ENCODE measurements around the gene RDH5.

The RDH5 gene

DNA sequence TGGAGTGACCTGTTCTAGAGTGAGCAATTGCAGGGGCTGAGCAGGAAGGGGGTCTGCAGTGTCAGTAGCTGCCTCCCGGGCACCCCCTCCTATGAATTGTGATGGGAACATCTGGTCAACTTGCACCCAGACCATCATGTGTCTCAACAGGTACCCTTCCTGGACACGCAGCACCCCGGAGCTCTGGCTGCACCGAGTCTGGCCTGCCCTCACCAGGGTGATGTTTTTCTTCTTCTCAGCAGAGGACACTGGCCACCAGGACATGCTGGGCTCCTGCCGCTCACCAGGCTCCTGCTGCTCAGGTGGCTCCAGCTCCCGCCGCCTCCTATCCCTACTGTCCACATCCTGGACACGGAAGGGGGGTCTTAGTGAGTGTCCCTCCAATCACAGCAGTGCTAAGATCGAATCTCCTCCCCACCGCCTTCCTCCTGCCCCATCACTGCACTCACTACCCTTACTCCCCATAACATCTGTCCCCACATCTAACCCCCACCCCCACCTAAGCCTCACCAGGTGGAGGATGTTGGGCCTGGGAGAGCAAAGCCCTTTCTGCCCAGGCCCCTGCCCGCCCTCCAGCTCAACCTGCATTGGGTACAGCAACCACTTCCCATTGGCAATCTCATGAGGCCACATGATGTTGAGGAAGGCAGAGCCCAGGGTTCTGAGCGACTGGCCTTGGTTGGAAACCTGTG is 27.4 kb upstream of the RDH5 start:
- Mint-ChIP-seq H3K27ac (no peak overlapping the region), H3K27me3 (no peaks in the 10 kb centered on the region), H3K9me3 (ENCODE audit: low read depth) (no peaks in the 10 kb centered on the region), H3K4me1 (ENCODE audit: low read depth) (peaks cover 2% of the 10 kb centered on the region), H3K36me3 (no peaks in the 10 kb centered on the region), H3K4me3 (no peak overlapping the region)

DNA sequence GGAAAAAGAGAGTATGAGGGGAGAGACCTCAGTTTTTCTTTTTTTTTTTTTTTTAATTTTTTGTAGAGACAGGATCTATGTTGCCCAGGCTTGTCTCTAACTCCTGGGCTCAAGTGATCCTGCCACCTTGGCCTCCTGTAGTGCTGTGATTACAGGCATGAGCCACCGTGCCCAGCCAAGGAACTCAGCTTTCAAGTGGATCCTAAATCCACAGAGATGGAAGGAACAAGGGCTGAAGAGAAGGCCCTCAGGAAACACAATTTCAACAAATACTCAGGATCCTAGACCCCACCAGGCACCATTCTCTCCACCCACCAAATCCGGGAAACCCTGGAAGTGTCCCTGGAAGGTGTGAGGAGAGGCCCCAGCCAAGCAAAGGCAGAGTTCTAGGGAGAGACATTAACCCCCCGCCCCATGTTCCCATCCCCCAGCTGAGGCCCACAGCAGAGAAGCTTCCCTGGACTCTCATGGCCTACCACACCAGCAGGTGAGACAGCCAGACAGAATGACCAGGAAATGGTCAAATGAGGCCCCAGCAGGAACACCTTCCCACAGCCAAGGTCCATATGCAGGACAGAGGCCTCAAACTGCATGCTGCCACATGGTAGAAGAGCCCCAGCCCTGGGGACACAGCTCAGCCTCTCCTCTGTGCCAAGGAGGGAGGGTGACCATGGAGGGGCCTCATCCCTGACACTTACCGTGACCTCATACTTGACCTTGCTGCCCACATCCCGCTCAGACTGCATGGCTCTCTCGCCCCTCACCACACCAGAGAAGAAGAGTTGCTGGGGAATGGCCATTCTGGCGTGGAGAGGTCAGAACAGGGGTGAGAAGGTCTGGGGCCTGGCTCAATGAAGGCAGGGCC is 26.6 kb upstream of the RDH5 start:
- Mint-ChIP-seq H3K4me1 (ENCODE audit: low read depth) (no peaks in the 10 kb centered on the region), H3K36me3 (no peaks in the 10 kb centered on the region), H3K4me3 (no peak overlapping the region), H3K9me3 (ENCODE audit: low read depth) (no peaks in the 10 kb centered on the region), H3K27me3 (no peaks in the 10 kb centered on the region), H3K27ac (no peak overlapping the region)

DNA sequence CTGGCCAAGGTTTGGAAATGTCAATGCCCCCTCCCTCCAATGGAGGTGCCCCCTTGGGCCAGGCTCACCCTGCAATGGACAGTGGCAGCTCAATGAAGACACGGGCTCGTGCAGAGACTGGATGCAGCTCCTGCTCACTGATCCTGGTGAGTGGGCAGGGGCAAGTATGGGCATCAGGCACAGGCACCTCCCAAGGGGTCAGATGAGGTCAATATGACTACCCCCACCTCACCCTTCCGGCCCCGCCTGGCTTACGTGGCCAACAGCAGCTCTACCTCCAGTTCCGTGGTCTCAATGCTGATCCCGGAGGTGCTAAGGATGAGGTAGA is 26.0 kb upstream of the RDH5 start:
- no peaks in the 10 kb centered on the region for H3K36me3 Mint-ChIP-seq
- H3K27ac Mint-ChIP-seq = no peak overlapping the region
- H3K9me3 Mint-ChIP-seq (ENCODE audit: low read depth) = no peaks in the 10 kb centered on the region
- H3K27me3 Mint-ChIP-seq = no peaks in the 10 kb centered on the region
- no peaks in the 10 kb centered on the region for H3K4me1 Mint-ChIP-seq (ENCODE audit: low read depth)
- H3K4me3 Mint-ChIP-seq = no peak overlapping the region

DNA sequence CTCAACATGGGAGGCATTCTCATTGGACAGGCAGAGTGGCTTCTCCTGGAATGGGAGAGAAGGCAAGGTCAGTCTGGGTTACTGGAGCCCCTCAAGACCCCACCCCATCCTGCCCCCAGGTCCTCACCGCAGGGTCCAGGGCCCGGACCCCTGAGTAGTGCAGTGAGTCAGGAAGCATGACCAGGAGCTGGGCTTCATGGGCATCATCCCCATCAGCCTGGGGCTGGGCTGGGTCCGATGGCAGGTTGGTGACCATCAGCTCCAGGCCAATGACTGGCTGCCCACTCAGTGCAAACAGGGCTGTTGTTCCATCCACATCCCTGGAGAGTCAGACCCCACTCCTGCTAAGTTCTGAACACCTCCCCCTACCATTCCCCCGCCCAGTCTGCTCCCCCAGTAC is 25.5 kb upstream of the RDH5 start:
- no peak overlapping the region for H3K4me3 Mint-ChIP-seq
- no peaks in the 10 kb centered on the region for H3K27me3 Mint-ChIP-seq
- H3K9me3 Mint-ChIP-seq (ENCODE audit: low read depth) = no peaks in the 10 kb centered on the region
- H3K36me3 Mint-ChIP-seq = no peaks in the 10 kb centered on the region
- H3K4me1 Mint-ChIP-seq (ENCODE audit: low read depth) = no peaks in the 10 kb centered on the region
- H3K27ac Mint-ChIP-seq = no peak overlapping the region

DNA sequence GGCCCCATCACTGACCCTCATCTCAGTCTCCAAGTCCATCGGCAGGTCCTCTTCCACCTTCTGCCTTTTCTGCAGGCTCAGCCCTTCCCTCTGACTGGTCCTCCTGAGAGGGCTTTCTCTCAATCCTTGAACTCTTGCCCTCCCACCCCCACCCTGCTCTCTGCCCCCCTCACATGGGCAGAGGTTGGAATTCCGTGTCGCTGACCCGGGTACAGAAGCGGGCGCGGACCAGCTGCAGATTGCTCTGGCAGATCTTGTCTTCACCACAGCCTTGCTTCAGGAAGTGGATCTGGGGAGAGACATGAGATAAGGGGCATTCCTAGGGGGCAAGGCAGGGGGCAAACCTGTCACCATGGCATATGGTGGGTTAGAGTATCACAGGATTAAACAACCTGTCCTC is 24.8 kb upstream of the RDH5 start:
- Mint-ChIP-seq H3K9me3 (ENCODE audit: low read depth) (no peaks in the 10 kb centered on the region), H3K27me3 (no peaks in the 10 kb centered on the region), H3K36me3 (no peaks in the 10 kb centered on the region), H3K4me3 (no peak overlapping the region), H3K27ac (no peak overlapping the region), H3K4me1 (ENCODE audit: low read depth) (no peaks in the 10 kb centered on the region)

DNA sequence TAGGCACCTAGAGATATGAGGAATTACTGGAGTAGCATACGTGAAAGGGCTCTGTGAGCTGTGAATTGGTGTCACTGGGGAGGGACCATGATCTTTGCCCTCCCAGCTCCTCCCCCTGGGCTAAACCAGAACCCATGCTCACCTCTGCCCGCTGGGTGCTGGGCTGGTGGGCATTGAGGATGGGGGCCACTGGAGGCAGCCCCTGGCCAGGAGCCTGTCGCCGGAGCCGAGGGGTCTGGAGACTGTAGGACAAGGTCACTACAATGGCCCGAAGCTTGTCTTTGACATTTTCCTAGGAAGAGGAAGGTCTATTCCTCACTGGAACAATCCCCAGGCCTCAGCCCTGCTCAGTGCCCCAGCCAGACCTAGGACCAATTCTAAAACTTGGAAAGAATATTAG is 24.1 kb upstream of the RDH5 start:
- Mint-ChIP-seq H3K27me3 (no peaks in the 10 kb centered on the region), H3K36me3 (no peaks in the 10 kb centered on the region), H3K4me1 (ENCODE audit: low read depth) (no peaks in the 10 kb centered on the region), H3K9me3 (ENCODE audit: low read depth) (no peaks in the 10 kb centered on the region), H3K4me3 (no peak overlapping the region), H3K27ac (no peak overlapping the region)

DNA sequence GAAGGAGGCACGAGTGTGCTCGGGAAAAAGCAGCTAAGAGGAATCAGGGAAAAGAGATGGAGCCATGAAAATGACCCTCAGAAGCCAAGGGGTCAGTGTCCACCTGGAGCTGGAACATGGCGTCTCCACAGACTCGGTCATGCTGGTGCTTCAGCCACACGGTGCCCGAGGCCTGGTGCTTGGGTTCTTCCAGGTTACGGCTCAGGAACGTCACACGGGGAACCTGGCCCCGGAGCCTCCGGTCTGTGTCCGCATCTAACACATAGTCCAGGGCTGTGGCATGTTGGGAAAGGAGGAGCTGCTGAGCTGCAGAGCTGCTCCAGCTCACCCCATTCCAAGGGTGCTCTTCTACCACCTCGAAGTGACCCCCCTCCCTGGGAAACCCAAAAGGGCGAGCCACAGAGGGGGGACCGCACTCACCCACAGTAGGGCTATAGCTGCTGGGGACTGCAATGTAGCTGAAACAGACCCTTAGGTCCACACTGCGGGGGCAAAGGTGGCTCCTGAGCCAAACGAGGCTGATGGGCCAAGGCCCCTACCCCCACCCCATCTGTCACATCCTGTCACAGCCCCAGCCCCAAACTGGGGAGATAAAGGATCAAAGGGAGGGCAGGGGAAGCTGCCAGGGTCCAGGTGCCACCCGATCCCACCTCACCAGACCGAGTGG is 23.3 kb upstream of the RDH5 start:
- no peak overlapping the region for H3K4me3 Mint-ChIP-seq
- no peaks in the 10 kb centered on the region for H3K36me3 Mint-ChIP-seq
- no peaks in the 10 kb centered on the region for H3K27me3 Mint-ChIP-seq
- no peak overlapping the region for H3K27ac Mint-ChIP-seq
- no peaks in the 10 kb centered on the region for H3K9me3 Mint-ChIP-seq (ENCODE audit: low read depth)
- no peaks in the 10 kb centered on the region for H3K4me1 Mint-ChIP-seq (ENCODE audit: low read depth)

DNA sequence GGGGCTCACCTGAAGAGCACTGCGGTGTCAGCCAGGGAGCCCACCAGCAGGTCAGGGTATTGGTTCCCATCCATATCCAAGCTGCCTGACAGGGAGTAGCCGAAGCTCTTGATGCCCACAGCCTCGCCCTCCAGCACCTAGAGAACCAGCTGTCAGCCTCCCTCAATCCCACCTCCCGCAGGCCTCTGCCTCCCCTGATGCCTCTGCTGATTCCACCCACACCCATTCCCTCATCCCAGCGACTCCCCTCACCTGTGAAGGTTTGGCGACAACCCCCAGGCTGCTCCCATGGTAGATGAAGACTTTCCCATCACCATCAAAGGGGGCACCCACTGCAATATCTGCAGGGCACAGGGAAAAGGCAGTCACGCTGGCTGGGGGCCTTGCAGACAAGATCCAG is 22.5 kb upstream of the RDH5 start:
- H3K27me3 Mint-ChIP-seq = no peaks in the 10 kb centered on the region
- no peak overlapping the region for H3K4me3 Mint-ChIP-seq
- H3K9me3 Mint-ChIP-seq (ENCODE audit: low read depth) = no peaks in the 10 kb centered on the region

DNA sequence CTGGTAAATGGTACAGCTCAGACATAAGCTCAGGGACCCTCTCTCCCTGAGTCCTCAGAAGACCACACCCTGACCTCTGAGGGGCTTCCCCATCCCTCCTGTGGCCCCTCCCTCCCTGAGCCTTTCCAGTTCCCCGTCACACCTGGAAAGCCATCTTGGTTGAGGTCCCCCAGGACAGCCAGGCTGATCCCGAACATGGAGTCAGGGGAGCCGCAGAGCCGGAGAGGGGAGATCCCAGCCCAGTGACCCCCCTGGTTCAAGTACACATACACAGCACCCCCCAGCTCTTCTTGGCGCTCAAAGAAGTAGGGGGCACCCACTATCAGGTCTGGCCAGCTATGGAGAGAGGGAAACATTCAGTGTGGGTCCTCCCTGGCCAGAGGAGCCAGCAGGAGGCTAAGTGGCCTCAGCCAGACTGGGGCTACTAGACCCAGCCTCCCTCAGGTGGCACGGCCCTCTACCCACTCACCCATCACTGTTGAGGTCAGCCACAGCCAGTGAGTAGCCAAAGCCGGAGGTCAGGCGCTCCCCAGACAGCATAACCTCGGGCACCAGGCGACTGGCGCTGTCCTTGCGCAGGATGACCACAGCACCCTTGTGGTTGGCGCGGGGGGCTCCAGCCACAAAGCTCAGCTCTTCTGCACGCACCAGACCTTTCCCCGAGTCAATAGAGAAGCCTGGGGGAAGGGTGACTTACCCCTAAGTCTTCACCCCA is 21.8 kb upstream of the RDH5 start:
- no peaks in the 10 kb centered on the region for H3K9me3 Mint-ChIP-seq (ENCODE audit: low read depth)
- no peak overlapping the region for H3K27ac Mint-ChIP-seq
- H3K4me3 Mint-ChIP-seq = no peak overlapping the region
- no peaks in the 10 kb centered on the region for H3K27me3 Mint-ChIP-seq
- H3K4me1 Mint-ChIP-seq (ENCODE audit: low read depth) = no peaks in the 10 kb centered on the region
- H3K36me3 Mint-ChIP-seq = no peaks in the 10 kb centered on the region

More for the DNA sequence above, 22.5 kb upstream of the RDH5 start:
- no peaks in the 10 kb centered on the region for H3K36me3 Mint-ChIP-seq
- H3K4me1 Mint-ChIP-seq (ENCODE audit: low read depth) = no peaks in the 10 kb centered on the region
- no peak overlapping the region for H3K27ac Mint-ChIP-seq

DNA sequence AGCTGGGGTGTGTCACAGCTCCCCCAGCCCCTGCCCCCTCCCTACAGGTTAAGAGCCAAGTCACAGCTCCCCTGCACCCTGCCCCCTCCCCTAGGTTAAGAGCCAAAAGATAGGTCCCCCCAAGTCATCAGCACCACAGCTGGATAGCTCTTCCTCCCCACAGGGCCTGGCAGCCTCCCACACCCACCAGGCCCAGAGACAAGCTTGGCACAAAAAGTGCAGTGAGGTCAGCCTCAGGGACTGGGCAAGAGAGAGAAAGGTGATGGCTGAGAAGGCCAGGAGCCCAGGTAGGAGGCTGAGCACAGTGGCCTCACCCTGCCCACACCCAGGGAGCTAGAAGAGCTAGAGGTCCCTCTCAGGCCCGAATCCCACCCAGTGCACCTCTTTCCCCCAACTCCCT is 21.2 kb upstream of the RDH5 start:
- Mint-ChIP-seq H3K27ac (no peak overlapping the region), H3K4me3 (no peak overlapping the region), H3K9me3 (ENCODE audit: low read depth) (no peaks in the 10 kb centered on the region), H3K36me3 (no peaks in the 10 kb centered on the region), H3K4me1 (ENCODE audit: low read depth) (no peaks in the 10 kb centered on the region), H3K27me3 (no peaks in the 10 kb centered on the region)

DNA sequence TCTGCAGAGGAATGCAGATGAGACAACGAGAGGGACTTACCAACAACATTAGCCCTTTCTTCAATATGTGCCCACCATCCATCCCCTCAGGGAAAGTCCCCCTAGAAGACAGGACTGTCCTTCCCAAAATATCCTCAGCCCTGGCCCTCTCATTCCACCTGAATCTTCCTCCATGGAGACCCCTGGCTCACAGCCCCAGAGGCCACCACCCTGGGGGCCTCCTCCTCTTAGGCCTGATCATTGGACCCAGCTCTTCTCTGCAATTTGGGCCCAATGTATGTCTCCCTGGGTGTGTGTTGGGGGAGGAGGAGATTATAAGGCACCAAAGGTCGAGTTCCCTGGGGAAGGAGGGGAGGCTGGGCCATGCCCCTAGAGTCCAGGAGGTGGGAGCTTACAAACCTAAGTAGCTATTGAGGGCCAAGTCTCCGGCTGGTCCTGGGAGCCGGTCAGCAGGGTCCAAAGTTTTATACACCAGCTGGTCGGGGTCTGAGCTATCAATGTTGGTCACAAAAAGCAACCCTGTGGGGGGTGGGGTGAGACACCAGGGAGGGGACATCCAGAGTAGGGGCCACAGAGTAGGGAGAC is 20.6 kb upstream of the RDH5 start:
- Mint-ChIP-seq H3K36me3 (no peaks in the 10 kb centered on the region), H3K27me3 (no peaks in the 10 kb centered on the region), H3K4me3 (no peak overlapping the region), H3K4me1 (ENCODE audit: low read depth) (no peaks in the 10 kb centered on the region), H3K9me3 (ENCODE audit: low read depth) (no peaks in the 10 kb centered on the region), H3K27ac (no peak overlapping the region)

DNA sequence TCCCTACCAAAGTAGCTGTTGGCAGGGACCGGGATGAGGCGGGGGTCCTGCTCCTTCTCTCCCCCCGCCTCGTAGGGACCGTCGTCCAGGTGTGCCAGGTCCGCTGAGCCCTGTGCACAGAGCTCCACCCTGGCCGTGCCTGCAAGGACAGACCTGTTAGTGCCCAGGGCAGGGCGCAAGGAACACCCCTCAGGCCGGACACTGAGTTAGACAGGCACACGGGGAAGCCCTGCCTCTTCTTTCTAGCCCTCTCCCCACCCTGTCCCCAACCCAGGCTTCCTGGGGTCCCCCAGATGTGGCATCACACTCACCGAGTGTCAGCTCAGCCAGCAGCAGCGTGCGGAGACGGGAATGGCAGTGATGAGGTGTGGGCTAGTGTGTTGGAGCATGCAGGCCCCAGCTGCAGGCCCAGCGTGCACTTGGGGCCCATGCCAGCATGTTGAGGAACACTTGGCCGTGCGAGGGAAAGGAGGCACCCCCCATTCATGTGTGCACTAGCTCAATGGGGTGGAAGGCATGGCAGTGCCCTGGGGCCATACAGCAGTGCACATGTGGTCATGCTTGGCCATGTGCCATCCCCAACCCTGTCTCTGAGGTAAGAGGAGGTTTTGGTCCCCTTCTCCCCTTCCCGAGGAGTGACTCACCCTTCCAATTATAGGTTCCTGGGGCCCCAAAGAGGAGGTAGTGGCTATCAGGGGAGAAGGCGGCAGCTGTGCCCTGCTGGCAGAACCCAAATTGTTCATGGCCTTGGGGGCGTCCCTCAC is 19.8 kb upstream of the RDH5 start:
- Mint-ChIP-seq H3K27ac (no peak overlapping the region), H3K4me1 (ENCODE audit: low read depth) (no peaks in the 10 kb centered on the region), H3K4me3 (no peak overlapping the region), H3K36me3 (no peaks in the 10 kb centered on the region), H3K27me3 (no peaks in the 10 kb centered on the region), H3K9me3 (ENCODE audit: low read depth) (no peaks in the 10 kb centered on the region)

DNA sequence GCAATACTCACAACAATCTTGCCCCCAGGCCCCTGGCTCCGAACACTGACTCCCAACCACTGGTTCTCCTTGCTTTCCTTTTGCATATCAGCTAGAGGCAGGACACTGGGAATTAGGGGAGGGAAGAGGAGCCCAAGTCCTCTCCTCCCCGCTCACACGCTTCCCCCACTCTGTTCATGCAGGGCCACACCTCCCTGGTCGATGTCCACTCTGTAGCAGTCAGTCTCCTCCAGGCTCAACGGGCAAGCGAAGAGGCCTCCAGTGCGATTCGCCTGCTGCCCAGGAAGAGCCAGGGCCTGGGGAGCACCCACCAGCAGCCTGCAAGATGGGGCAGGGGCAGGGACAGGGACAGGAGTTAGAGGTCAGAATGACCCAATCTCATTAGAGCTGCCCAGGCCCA is 17.3 kb upstream of the RDH5 start:
- peaks cover 6% of the 10 kb centered on the region for H3K27me3 Mint-ChIP-seq
- no peak overlapping the region for H3K4me3 Mint-ChIP-seq
- no peaks in the 10 kb centered on the region for H3K36me3 Mint-ChIP-seq
- peaks cover 7% of the 10 kb centered on the region for H3K4me1 Mint-ChIP-seq (ENCODE audit: low read depth)
- no peaks in the 10 kb centered on the region for H3K9me3 Mint-ChIP-seq (ENCODE audit: low read depth)
- no peak overlapping the region for H3K27ac Mint-ChIP-seq

DNA sequence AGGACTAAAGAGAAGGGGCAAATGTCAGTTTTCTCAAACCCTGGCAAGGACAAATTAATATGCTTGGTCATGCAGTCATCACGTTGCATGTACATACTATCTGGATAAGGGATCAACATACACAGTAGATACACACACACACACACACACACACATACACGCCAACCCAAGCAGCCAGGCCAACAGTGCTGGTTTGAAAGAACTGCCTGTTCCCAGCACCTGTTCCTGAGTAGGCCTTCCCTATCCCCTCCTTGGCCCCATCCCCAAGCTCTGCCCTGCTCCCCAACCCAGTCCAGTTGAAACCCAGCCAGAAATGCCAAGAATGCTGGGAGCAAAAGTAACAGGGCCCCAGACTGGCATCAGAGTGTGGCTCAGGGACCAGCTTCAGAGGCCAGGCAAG is 16.9 kb upstream of the RDH5 start:
- Mint-ChIP-seq H3K4me1 (ENCODE audit: low read depth) (peaks cover 11% of the 10 kb centered on the region), H3K4me3 (no peak overlapping the region), H3K36me3 (no peaks in the 10 kb centered on the region), H3K9me3 (ENCODE audit: low read depth) (no peaks in the 10 kb centered on the region), H3K27me3 (peaks cover 6% of the 10 kb centered on the region), H3K27ac (no peak overlapping the region)
